ENCODE data around the gene RNU5D-1.

Gene RNU5D-1

GRCh38 chr1:44733784-44734183 lies 2.8 kb upstream of the RNU5D-1 start:
- H3F3A ChIP-seq (ENCODE audit: insufficient read depth, low read length) = peaks cover 13% of the 10 kb centered on the region
- H3K27ac ChIP-seq (ENCODE audit: low read depth, low read length, poor library complexity, severe bottlenecking) = no peak overlapping the region
- no peak overlapping the region for H2AFZ ChIP-seq (ENCODE audit: low read length)

DNA sequence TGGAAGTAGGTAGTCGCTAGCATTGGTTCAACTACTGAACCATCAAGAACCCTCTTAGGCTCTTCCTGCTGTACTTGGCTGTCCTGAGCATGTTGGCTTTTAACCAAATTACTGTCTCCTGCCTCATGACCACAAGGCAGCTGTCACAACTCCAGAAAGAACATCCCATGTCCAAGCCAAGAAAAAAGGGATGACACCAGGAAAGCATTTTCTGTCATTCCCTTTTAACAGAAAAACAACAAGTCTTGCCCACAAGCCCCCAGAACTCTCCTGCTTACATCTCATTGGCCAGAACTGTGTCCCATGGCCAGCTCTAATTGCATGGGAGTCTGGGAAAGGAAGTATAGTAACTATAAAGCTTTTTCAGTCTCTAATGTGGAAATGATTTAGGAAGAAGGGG lies 2.4 kb upstream of the RNU5D-1 start:
- H3K9ac ChIP-seq (ENCODE audit: low read length) = no peak overlapping the region
- no peak overlapping the region for H3K27ac ChIP-seq (ENCODE audit: low read depth, low read length, poor library complexity, severe bottlenecking)
- no peaks in the 10 kb centered on the region for H3K27me3 ChIP-seq (ENCODE audit: insufficient read depth, low read length)
- no peaks in the 10 kb centered on the region for H4K20me1 ChIP-seq (ENCODE audit: insufficient read depth, low read length)
- no peak overlapping the region for H2AFZ ChIP-seq (ENCODE audit: low read length)
- H3K36me3 ChIP-seq (ENCODE audit: insufficient read depth, low read length) = no peaks in the 10 kb centered on the region
- peaks cover 28% of the 10 kb centered on the region for H3K4me1 ChIP-seq (ENCODE audit: insufficient read depth, low read length, severe bottlenecking)
- H3F3A ChIP-seq (ENCODE audit: insufficient read depth, low read length) = peaks cover 13% of the 10 kb centered on the region
- no peaks in the 10 kb centered on the region for H3K79me2 ChIP-seq (ENCODE audit: insufficient read depth, low read length)
- H3K4me3 ChIP-seq (ENCODE audit: low read depth, low read length, poor library complexity, severe bottlenecking) = no peak overlapping the region
- TF ChIP-seq EZH2 (IDR thresholded peaks at IDR 0.05; ENCODE audit: borderline replicate concordance, low read length) = no peak
- TF ChIP-seq, protein P1, sequence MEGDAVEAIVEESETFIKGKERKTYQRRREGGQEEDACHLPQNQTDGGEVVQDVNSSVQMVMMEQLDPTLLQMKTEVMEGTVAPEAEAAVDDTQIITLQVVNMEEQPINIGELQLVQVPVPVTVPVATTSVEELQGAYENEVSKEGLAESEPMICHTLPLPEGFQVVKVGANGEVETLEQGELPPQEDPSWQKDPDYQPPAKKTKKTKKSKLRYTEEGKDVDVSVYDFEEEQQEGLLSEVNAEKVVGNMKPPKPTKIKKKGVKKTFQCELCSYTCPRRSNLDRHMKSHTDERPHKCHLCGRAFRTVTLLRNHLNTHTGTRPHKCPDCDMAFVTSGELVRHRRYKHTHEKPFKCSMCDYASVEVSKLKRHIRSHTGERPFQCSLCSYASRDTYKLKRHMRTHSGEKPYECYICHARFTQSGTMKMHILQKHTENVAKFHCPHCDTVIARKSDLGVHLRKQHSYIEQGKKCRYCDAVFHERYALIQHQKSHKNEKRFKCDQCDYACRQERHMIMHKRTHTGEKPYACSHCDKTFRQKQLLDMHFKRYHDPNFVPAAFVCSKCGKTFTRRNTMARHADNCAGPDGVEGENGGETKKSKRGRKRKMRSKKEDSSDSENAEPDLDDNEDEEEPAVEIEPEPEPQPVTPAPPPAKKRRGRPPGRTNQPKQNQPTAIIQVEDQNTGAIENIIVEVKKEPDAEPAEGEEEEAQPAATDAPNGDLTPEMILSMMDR (IDR thresholded peaks at IDR 0.05; ENCODE audit: low read length) = no peak
- no peaks in the 10 kb centered on the region for H3K9me3 ChIP-seq (ENCODE audit: low read length)
- no peak overlapping the region for H3K4me2 ChIP-seq (ENCODE audit: low read length)
- no peaks in the 10 kb centered on the region for H3K9me2 ChIP-seq (ENCODE audit: low read depth, low read length)

More at GRCh38 chr1:44733784-44734183, 2.8 kb upstream of the RNU5D-1 start:
- no peaks in the 10 kb centered on the region for H3K36me3 ChIP-seq (ENCODE audit: insufficient read depth, low read length)
- H3K4me3 ChIP-seq (ENCODE audit: low read depth, low read length, poor library complexity, severe bottlenecking) = no peak overlapping the region
- TF ChIP-seq EZH2 (IDR thresholded peaks at IDR 0.05; ENCODE audit: borderline replicate concordance, low read length) = no peak
- TF ChIP-seq, protein P1 (IDR thresholded peaks at IDR 0.05; ENCODE audit: low read length) = no peak
- peaks cover 28% of the 10 kb centered on the region for H3K4me1 ChIP-seq (ENCODE audit: insufficient read depth, low read length, severe bottlenecking)
- H3K9me3 ChIP-seq (ENCODE audit: low read length) = no peaks in the 10 kb centered on the region
- H4K20me1 ChIP-seq (ENCODE audit: insufficient read depth, low read length) = no peaks in the 10 kb centered on the region
- no peak overlapping the region for H3K4me2 ChIP-seq (ENCODE audit: low read length)
- no peaks in the 10 kb centered on the region for H3K27me3 ChIP-seq (ENCODE audit: insufficient read depth, low read length)
- H3K9ac ChIP-seq (ENCODE audit: low read length) = no peak overlapping the region
- no peaks in the 10 kb centered on the region for H3K9me2 ChIP-seq (ENCODE audit: low read depth, low read length)
- no peaks in the 10 kb centered on the region for H3K79me2 ChIP-seq (ENCODE audit: insufficient read depth, low read length)

DNA sequence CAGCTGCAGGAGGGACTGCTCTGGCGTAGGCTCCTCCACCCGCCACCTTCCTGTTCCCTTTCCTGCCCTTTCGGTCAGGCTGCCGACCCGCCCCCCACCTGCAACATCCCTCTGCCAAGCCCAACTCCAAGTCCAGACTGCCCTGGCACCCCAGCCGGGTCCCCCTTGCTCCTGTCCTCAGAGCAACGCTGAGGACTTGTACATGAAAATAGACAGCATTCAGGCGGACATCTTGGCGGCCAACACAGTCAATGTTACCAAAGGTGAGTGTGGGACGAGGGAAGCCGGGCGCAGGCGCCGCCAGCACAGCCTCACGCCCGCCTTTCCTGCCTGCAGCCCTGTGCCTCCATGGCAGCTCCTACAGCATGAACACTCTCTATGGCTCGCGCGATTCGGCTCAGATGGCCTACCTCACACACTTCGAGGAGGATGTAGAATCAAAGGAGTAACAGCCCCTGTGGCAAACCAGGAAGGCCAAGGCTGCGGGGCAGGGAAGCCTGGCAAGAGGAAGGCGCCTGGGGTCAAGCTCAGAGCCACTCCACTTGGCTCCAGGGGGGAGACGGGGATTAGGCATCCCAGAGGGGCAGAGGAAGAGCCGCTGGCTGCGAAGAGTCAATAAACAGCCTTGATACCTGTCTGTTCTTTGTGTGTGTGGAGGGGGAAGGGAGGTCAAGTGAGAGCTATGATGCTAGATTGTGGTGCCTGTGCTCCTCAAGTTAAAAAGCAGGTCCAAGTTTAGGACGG lies 5.8 kb downstream of the RNU5D-1 start:
- no peaks in the 10 kb centered on the region for H3K36me3 ChIP-seq (ENCODE audit: insufficient read depth, low read length)
- H3K4me3 ChIP-seq (ENCODE audit: low read depth, low read length, poor library complexity, severe bottlenecking) = no peak overlapping the region
- H2AFZ ChIP-seq (ENCODE audit: low read length) = no peak overlapping the region
- H3K4me2 ChIP-seq (ENCODE audit: low read length) = no peak overlapping the region
- H3F3A ChIP-seq (ENCODE audit: insufficient read depth, low read length) = peaks cover 10% of the 10 kb centered on the region
- H3K27me3 ChIP-seq (ENCODE audit: insufficient read depth, low read length) = no peaks in the 10 kb centered on the region
- TF ChIP-seq, protein P1 (IDR thresholded peaks at IDR 0.05; ENCODE audit: low read length) = no peak
- TF ChIP-seq EZH2 (IDR thresholded peaks at IDR 0.05; ENCODE audit: borderline replicate concordance, low read length) = no peak
- H3K9ac ChIP-seq (ENCODE audit: low read length) = no peak overlapping the region
- H3K4me1 ChIP-seq (ENCODE audit: insufficient read depth, low read length, severe bottlenecking) = peaks cover 45% of the 10 kb centered on the region
- no peaks in the 10 kb centered on the region for H3K9me2 ChIP-seq (ENCODE audit: low read depth, low read length)
- no peaks in the 10 kb centered on the region for H4K20me1 ChIP-seq (ENCODE audit: insufficient read depth, low read length)
- H3K27ac ChIP-seq (ENCODE audit: low read depth, low read length, poor library complexity, severe bottlenecking) = peak overlapping the region; percentile 3
- H3K9me3 ChIP-seq (ENCODE audit: low read length) = no peaks in the 10 kb centered on the region
- no peaks in the 10 kb centered on the region for H3K79me2 ChIP-seq (ENCODE audit: insufficient read depth, low read length)

Data from OCI-LY1 (cell line).